Kasumi-1 (cell line): ENCODE results near the gene CZIB.
A peak's percentile ranks its signal among the peaks of the same experiment; 100 is the strongest.
"Not testable (repeated sequence)": the region's sequence is repeated elsewhere in the genome, so short reads cannot be mapped to it uniquely, and the experiment has no call there.

Experiments
- DNase-seq, 2 experiments: peaks; one replicate each; lab custom pipeline; 2025; lab: John Stamatoyannopoulos, UW

The CZIB gene

GRCh38 chr1:53189061-53189460 is 31.4 kb downstream of the CZIB start:
- no peak for DNase-seq

- no peak for DNase-seq
Observed at GRCh38 chr1:53188099-53188498, 32.3 kb downstream of the CZIB start.

- no peak for DNase-seq
Observed at GRCh38 chr1:53187401-53187800, 33.0 kb downstream of the CZIB start.

- no peak for DNase-seq
Observed at GRCh38 chr1:53186533-53186932, 33.9 kb downstream of the CZIB start.

- not testable (repeated sequence) for DNase-seq
Observed at GRCh38 chr1:53185955-53186297, 34.5 kb downstream of the CZIB start.

GRCh38 chr1:53183095-53183990 is 37.1 kb downstream of the CZIB start:
- DNase-seq = no peak

GRCh38 chr1:53182716-53183094 is 37.7 kb downstream of the CZIB start:
- no peak for DNase-seq

- DNase-seq = peak; percentile 64 to 88
Observed at GRCh38 chr1:53182111-53182593, 38.3 kb downstream of the CZIB start.

- no peak for DNase-seq
Observed at GRCh38 chr1:53180951-53181350, 39.5 kb downstream of the CZIB start.

- DNase-seq = no peak
Observed at GRCh38 chr1:53180226-53180625, 40.2 kb downstream of the CZIB start.

GRCh38 chr1:53176452-53177208 is 43.8 kb downstream of the CZIB start:
- no peak for DNase-seq

GRCh38 chr1:53174971-53175913 is 45.2 kb downstream of the CZIB start:
- no peak for DNase-seq

GRCh38 chr1:53172426-53173128 is 47.9 kb downstream of the CZIB start:
- DNase-seq = no peak

- DNase-seq = no peak
Observed at GRCh38 chr1:53166912-53167311, 53.5 kb downstream of the CZIB start.

GRCh38 chr1:53166366-53166765 is 54.1 kb downstream of the CZIB start:
- no peak for DNase-seq

GRCh38 chr1:53165408-53165961 is 54.9 kb downstream of the CZIB start:
- DNase-seq = no peak
